ENCODE measurements around the gene NELL1.

NELL1 gene

GRCh38 chr11:21007297-21007696, 337.9 kb downstream of the NELL1 start:
- no peaks in the 10 kb centered on the region for H3K9me2 ChIP-seq (replicated peaks; ENCODE audit: low read depth, low read length)
- no peak overlapping the region for H3K4me3 ChIP-seq (ENCODE audit: low read length, poor library complexity, severe bottlenecking)
- no peaks in the 10 kb centered on the region for H4K20me1 ChIP-seq (ENCODE audit: insufficient read depth, low read length, poor library complexity, severe bottlenecking)
- no peaks in the 10 kb centered on the region for H3K79me2 ChIP-seq (ENCODE audit: insufficient read depth, low read length)
- H3K4me2 ChIP-seq (ENCODE audit: low read depth, low read length, poor library complexity, severe bottlenecking), result no peak overlapping the region
- H3K27me3 ChIP-seq (ENCODE audit: insufficient read depth, low read length, poor library complexity, severe bottlenecking), result no peaks in the 10 kb centered on the region
- no peaks in the 10 kb centered on the region for H3K4me1 ChIP-seq (ENCODE audit: insufficient read depth, low read length, poor library complexity, severe bottlenecking)
- no peaks in the 10 kb centered on the region for H3K9me3 ChIP-seq (ENCODE audit: insufficient read depth, low read depth, low read length)
- H3K36me3 ChIP-seq (ENCODE audit: insufficient read depth, low read length), result no peaks in the 10 kb centered on the region
- TF ChIP-seq CTCF (conservative IDR thresholded peaks at IDR 0.05; ENCODE audit: low read length), result no peak
- no peak for TF ChIP-seq EZH2phosphoT487 (IDR thresholded peaks at IDR 0.05; ENCODE audit: borderline replicate concordance)
- H3K9ac ChIP-seq (ENCODE audit: low read depth, low read length, poor library complexity, severe bottlenecking), result no peak overlapping the region
- no peaks in the 10 kb centered on the region for H3F3A ChIP-seq (ENCODE audit: low read depth)
- no peak overlapping the region for H2AFZ ChIP-seq (ENCODE audit: low read length)

GRCh38 chr11:21018248-21018647, 348.9 kb downstream of the NELL1 start:
- Histone ChIP-seq H3K9ac (ENCODE audit: low read depth, low read length, poor library complexity, severe bottlenecking) (no peak overlapping the region), H3K27me3 (ENCODE audit: insufficient read depth, low read length, poor library complexity, severe bottlenecking) (no peaks in the 10 kb centered on the region), H4K20me1 (ENCODE audit: insufficient read depth, low read length, poor library complexity, severe bottlenecking) (no peaks in the 10 kb centered on the region), H3K9me2 (replicated peaks; ENCODE audit: low read depth, low read length) (no peaks in the 10 kb centered on the region), H3F3A (ENCODE audit: low read depth) (no peaks in the 10 kb centered on the region), H2AFZ (ENCODE audit: low read length) (no peak overlapping the region), H3K79me2 (ENCODE audit: insufficient read depth, low read length) (no peaks in the 10 kb centered on the region), H3K4me3 (ENCODE audit: low read length, poor library complexity, severe bottlenecking) (no peak overlapping the region), H3K36me3 (ENCODE audit: insufficient read depth, low read length) (no peaks in the 10 kb centered on the region), H3K4me2 (ENCODE audit: low read depth, low read length, poor library complexity, severe bottlenecking) (no peak overlapping the region), H3K9me3 (ENCODE audit: insufficient read depth, low read depth, low read length) (no peaks in the 10 kb centered on the region), H3K4me1 (ENCODE audit: insufficient read depth, low read length, poor library complexity, severe bottlenecking) (no peaks in the 10 kb centered on the region)
- TF ChIP-seq CTCF (conservative IDR thresholded peaks at IDR 0.05; ENCODE audit: low read length), result no peak
- no peak for TF ChIP-seq EZH2phosphoT487 (IDR thresholded peaks at IDR 0.05; ENCODE audit: borderline replicate concordance)

GRCh38 chr11:21026685-21027084, 357.3 kb downstream of the NELL1 start:
- Histone ChIP-seq H3K9me2 (replicated peaks; ENCODE audit: low read depth, low read length) (no peaks in the 10 kb centered on the region), H3K4me2 (ENCODE audit: low read depth, low read length, poor library complexity, severe bottlenecking) (no peak overlapping the region), H3K36me3 (ENCODE audit: insufficient read depth, low read length) (no peaks in the 10 kb centered on the region), H2AFZ (ENCODE audit: low read length) (no peak overlapping the region), H3K27me3 (ENCODE audit: insufficient read depth, low read length, poor library complexity, severe bottlenecking) (no peaks in the 10 kb centered on the region), H3F3A (ENCODE audit: low read depth) (no peaks in the 10 kb centered on the region), H3K4me1 (ENCODE audit: insufficient read depth, low read length, poor library complexity, severe bottlenecking) (no peaks in the 10 kb centered on the region), H3K4me3 (ENCODE audit: low read length, poor library complexity, severe bottlenecking) (no peak overlapping the region), H4K20me1 (ENCODE audit: insufficient read depth, low read length, poor library complexity, severe bottlenecking) (no peaks in the 10 kb centered on the region), H3K79me2 (ENCODE audit: insufficient read depth, low read length) (no peaks in the 10 kb centered on the region), H3K9me3 (ENCODE audit: insufficient read depth, low read depth, low read length) (no peaks in the 10 kb centered on the region), H3K9ac (ENCODE audit: low read depth, low read length, poor library complexity, severe bottlenecking) (no peak overlapping the region)
- TF ChIP-seq CTCF (conservative IDR thresholded peaks at IDR 0.05; ENCODE audit: low read length) (no peak), EZH2phosphoT487 (IDR thresholded peaks at IDR 0.05; ENCODE audit: borderline replicate concordance) (no peak)
